Anterior cingulate cortex (tissue), 58 donors: ENCODE measurements around the gene CORO7.
"Not testable (repeated sequence)": the region's sequence is repeated elsewhere in the genome, so short reads cannot be mapped to it uniquely, and the experiment has no call there.

Source experiments
- DNase-seq, 58 donors: peaks; one replicate each; lab custom pipeline; 2025; lab: John Stamatoyannopoulos, UW

Gene CORO7

DNA sequence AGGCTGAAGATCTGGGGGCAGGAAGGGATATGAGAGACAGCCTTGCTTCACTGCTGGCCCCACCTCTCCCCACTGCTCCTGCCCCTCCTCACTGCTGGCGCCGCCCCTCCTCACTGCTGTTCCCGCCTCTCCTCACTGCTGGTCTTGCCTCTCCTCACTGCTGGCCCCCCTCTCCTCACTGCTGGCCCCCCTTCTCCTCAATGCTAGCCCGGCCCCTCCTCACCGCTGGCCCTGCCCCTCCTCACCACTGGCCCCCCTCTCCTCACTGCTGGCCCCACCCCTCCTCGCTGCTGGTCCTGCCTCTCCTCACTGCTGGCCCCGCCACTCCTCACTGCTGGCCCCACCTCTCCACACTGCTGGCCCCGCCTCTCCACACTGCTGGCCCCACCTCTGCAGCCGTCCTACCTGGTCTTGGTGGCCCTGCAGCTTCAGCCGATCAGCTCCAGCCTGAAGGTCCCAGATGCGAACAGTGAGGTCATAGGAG lies 55.8 kb downstream of the CORO7 start:
- DNase-seq, result no peak

DNA sequence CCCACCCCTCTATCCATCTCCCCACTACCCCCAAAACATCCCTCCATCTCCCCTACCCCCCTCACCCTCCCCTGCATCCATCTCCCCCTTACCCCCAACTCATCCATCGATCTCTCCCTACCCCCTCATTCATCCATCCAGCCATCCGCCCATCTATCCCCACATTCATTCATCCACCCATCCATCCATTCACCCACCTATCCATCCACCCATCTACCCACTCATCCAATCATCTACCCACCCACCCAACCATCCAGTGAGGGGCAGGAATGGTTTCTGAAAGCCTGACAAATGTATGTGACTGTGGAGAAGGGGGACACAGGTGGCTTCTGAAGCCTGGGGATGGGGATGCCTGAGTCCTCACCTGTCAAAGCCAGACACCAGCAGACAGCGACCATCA lies 56.5 kb downstream of the CORO7 start:
- no peak for DNase-seq

DNA sequence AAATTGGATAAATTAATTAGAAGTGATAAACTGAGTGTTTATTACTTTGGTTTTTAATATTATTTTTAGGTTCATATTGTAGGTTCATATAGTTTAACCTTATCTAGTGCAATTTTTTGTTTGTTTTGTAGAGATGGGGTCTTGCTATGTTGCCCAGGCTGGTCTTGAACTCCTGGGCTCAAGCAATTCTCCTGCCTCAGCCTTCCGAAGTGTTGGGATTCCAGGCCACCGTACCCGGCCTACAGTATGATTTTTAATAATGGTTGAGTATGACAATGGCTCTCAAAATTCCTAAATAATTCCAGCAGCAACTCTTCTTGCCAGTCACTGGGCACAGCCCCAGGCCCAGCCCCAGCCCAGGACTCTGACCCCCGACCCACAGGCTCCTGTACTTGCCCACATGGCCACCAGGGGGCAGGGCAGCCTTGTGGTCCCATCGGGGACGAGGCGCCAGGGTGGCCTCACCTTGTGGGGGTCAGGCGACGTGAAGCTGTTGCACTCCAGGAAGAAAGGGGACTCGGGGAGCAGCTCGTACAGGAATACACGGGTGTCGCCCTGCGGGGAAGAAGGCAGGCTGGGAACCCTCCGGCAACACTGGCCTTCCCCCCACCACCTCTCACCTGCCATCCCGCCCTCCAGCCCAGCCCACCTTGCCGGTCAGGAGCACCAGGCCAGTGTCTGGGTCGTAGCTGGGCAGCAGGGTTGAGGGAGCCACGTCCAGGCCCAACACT lies 57.4 kb downstream of the CORO7 start:
- DNase-seq, result peak in 31 of 58 donors; percentile 6 to 71 (median 27)

DNA sequence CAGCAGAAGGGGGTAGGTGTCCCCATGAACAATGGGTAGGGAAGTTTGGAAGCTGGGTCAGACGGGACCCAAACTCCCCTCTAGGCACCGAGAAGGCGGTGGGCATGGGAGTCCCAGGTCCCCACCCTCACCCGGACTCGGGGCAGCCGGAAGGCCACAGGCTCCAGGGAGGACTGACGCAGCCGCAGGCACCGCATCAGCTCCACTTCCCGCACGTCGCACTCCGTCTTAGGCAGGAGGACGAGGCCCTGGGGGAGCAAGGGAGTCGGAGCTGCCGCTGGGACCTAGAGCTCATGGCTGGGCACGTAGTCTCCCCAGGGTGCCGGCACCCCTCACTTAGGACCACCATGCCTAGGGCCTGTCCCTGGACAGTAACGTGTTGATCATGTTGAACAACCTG lies 58.2 kb downstream of the CORO7 start:
- no peak for DNase-seq

DNA sequence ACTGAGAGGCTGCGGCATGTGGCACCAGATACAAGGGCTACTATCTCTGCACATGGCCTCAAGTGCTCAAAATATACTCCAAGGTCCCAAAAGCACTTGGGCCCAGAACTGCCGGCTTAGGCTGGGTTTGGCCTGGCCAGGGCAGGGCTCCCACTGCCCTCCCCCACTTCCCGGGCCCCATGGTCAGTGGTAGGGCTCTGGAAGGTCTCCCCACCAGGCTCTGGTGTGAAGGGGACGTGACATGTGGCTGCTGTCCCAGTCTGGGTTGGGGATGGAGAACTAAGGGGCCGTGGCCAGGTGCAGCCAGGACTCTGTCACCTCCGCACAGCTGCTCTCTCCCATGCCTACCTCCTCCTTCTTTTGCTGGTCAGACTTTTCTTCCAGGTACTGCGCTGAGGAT lies 59.6 kb downstream of the CORO7 start:
- DNase-seq, result no peak

DNA sequence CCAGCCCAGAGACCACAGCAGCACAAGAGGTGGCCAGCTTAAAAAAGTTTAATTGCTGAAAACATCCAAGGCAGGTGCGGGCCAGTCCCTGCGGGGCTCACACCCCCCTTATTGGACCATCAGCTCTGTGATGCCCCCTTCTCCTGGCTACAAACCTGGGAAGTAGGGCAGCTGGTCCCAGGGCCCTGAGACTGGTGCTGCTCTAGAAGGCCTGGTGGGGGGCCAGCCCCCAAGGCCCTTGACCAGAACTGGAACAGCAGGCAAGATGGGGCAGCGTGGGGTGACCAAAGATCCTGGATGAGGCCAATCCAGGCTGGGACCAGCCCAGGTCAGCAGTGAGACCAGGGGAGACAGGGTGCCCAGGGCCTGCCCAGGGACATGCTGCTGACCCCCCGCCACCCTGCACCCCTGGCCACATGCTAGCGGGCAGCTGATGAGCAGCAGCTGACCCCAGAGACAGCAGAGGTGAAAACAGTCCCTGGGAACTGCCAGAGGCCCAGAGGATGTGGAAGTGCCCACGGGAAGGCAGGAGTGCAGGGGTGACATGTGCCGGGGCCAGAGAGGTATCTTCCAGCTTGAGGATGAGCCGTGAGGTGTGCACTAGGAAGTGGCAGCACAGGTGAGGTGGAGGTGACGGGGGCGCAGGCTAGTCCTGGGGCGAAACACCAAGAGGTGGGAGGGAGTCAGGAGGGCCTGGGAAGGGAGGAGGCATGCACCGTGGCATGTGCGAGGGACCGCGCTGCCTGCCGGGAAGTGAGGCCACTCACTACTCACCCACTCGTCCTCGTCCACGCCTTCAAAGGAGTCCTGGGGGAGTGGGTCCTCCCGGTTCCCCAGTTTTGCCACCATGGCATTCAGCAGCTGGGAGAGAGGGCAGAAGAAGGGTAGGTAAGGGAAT lies 61.6 kb downstream of the CORO7 start:
- no peak for DNase-seq

DNA sequence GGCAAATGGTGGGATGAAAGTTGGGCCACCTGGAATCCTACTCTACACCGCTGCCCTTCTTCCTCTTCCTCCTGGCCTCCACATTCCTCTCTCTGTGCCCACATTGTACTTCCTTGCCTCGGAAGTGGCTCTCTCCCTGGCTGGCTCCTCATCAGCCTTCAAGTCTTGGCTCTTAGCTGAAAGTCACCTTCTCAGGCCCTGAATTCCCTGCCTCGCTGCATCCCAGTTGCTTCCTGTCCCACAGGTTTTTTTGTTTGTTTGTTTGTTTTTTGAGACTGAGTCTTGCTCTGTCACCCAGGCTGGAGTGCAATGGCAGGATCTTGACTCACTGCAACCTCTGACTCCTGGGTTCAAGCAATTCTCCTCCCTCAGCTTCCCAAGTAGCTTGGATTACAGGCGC lies 62.7 kb downstream of the CORO7 start:
- no peak for DNase-seq

DNA sequence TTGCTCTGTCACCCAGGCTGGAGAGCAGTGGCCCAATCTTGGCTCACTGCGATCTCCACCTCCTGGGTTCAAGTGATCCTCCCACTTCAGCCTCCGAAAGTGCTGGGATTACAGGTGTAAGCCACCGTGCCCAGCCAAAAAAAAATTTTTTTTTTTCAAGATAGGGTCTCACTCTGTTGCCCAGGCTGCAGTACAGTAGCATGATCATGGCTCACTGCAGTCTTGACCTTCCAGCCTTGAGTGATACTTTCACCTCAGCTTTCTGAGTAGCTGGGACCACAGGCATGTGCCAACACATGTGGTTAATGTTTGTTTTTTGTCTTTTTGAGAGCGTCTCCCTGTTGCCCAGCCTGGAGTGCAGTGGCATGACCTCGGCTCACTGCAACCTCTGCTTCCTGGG lies 63.6 kb downstream of the CORO7 start:
- no peak for DNase-seq

DNA sequence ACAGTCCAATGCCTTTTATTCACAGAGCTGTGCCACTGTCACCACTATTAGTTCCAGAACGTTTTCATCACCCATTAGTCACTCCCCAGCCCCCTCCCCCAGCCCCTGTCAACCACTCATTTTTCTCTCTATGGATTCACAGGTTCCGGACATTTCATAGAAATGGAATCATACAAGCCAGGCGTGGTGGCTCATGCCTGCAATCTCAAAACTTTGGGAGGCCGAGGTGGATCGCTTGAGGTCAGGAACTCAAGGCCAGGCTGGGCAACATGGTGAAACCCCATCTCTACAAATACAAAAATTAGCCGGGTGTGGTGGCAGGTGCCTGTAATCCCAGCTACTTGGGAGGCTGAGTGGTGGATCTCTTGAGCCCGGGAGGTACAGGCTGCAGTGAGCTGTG lies 64.5 kb downstream of the CORO7 start:
- DNase-seq, result no peak

DNA sequence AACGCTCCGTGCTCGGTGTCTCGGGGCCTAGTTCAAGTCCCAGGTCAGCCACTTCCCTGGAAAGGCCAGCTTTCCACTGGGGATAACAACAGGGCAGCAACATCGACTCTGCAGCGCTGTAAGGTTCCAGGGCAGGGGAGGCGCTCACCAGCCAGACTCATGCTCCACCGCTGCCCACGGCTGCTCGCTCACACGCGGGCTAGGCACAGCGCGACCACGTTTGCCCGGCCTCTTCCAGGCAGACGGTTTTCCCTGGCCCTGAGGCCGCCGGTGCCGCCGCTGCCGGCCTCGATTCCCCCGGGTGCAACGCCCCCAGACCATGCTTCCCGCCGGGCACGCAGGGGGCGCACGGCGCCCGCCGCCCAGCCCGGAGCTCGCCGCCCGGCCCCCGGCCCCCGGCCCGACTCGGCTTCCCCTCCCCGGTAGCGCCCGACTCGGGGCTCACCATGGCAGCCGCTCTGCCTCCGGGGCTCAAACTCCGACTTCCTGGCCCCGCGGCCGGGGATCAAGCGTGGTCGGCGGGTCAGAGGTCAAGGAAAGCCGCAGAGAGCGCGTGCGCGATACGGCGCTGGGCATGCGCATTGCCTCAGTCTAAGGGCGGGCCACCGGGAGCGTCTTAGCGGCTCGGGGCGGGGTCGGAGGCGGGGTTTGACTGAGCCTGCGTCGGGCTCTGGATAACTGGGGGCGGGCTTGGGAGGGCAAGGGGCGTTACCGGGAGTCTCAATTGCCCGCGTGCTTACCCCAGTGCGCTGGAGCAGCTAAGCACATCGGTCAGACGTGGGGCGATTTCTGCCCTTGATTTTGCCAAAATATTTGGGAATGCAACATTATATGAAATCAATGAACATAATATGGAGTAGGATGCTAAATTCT lies 65.4 kb downstream of the CORO7 start, which contains the start of gene PAM16:
TSS of gene PAM16 (minus strand) at position 535 of the 873 bp plus-strand sequence. CDS start at position 448, 87 bp downstream.
- peak; percentile 34 to 95 (median 90) for DNase-seq

DNA sequence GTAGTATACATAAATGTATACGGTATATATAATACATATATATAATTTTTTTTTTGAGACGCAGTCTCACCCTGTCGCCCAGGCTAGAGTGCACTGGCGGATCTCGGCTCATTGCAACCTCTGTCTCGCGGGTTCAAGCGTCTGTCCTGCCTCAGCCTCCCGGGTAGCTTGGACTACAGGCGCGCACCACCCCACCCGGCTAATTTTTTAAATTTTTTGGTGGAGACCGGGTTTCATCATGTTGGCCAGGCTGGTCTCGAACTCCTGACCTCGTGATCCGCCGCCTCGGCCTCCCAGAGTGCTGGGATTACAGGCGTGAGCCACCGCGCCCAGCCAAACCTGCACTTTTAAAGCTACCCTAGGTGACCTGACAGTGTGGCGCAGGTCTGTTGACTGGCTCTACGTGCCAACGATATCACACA lies 66.0 kb downstream of the CORO7 start:
- DNase-seq, result no peak

DNA sequence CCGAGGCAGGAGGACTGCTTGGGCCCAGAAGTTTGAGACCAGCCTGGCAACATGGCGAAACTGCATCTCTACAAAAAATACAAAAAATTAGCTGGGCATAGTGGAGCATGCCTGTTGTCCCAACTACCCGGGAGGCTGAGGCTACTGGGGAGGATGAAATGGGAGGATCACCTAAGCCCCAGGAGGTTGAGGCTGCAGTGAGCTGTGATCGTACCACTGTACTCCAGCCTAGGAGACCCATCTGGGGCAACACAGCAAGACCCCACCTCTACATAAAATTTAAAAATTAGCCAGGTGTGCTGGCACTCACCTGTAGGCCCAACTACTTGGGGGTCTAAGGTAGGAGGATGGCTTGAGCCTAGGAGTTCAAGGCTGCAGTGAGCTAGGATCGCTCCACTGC lies 67.1 kb downstream of the CORO7 start:
- no peak for DNase-seq

DNA sequence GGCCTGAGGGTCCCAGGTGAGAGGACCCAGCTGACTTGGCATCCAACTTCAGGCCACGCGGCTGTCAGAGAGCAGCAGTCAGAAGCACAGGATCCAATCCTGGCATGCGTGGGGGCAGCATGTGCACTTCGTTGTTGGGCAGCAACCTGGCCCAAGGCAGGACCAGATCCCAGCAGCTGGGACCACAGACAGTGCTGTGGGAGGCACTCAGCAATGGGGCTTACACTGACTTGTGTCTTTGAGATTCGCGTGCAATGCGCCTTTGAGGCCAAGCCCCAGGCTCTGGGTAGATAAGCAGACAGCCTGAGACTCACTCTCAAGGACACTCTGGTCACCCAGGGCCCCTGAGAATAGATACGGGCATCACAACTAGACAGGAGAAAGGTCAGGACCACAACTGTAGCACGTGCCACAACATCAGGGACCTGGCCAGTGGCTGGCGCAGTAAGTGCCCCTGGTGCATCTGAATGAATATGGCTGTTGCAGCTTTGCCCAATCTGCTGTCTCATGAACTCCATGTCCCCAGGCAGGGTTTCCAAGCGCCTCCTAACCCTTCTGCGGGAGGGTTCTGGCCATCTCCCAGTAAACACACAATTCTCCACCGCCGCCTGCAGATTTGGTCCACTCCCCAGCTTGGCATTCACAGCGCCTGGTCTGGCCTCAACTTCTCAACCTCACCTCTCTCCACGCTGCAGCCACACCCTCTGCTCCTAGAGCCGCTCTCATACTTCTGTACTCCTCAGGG lies 68.5 kb downstream of the CORO7 start:
- no peak for DNase-seq

DNA sequence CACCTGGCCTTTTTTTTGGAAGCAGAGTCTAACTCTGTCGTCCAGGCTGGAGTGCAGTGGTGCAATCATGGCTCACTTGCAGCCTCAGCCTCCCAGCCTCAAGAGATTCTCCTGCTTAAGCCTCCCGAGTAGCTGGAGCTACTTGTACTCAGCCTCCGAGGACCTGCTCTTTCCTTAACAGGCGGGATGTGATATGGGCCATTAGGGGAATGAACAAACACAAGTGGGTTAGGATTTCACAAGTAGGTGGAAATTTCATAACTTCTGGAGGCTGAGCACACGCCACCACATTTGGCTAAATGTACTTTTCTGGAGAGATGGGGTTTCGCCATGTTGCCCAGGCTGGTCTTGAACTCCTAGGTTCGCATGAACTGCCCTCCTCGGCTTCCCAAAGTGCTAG lies 69.4 kb downstream of the CORO7 start:
- DNase-seq, result no peak

DNA sequence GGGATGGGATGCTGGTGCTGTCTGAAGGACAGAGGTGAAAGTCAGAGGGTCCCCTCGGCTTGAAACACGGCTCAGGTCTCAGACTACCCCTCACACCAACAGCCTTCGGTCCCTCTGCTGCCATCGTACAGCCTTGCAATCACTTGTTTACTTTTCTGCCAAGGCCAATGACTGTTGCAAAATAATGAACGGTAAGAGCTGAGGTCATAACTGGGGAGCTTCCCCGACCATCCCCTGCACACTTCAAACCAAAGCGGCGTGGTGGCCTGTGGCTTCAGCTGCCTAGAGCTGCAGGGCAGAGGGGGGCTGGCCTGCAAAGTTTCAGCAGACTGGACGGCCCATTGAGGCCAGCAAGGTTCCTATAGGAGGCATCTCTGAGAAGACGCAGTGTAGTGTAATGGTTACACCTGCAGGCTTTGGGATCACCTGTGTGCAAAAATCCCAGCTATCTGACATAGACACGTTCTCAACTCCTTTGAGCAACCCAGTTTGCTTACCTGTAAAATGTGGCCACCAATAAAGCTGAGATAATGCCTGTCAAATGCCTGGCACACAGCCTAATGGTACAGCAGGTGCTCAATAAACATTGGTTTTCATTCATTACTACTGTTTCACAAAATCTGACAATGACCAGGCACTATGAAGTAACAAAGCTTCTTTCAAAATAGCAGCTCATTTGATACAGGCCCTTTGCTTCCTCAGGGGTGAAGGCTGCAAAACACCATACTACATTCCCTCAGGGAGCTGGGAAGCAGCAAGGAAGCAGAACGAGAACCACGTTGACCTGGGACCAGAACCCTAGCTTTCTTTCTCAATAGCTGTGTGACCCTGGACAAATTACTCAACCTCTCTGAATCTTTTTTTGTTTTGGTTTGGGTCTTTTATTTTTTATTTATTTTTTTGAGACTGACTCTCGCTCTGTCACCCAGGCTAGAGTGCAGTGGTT lies 70.3 kb downstream of the CORO7 start:
- no peak for DNase-seq

DNA sequence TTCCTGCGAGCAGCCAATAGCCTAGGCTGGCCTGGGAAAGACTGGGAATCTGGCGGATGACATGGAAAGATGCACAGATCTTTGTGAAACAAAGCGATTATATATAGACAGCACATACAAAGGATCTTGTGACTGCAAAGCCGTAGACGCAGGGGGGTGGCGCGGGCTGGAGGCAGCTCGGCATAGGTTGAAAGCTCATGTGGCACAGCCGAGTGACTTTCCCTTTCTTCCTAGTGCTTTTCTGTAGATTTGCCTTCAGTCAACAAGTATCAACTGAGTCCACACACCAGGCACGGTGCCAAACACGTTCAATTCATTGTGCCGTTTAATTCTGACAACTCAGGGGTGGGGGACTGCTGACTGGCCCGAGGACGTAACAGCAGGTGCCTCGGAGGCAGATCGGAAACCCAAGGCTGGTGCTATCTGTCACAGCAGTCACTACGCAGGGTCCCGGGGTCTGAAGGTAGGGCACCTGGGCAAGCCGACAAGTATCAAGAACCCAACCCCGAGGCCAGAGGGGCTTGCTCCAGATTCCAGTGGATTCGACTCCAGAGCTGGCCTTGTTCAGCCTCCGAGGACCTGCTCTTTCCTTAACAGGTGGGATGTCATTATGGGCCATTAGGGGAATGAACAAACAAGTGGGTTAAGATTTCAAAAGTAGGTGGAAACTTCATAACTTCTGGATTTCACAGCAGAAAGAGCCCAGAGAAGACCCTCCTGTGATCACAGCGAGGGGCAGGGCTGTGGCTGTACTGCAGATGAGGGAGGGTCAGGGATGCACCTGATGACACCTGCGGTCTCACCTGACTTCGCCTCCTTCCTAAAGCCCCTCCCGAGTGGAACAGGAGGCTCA lies 71.2 kb downstream of the CORO7 start:
- DNase-seq, result peak in 56 of 58 donors; percentile 5 to 83 (median 62)

DNA sequence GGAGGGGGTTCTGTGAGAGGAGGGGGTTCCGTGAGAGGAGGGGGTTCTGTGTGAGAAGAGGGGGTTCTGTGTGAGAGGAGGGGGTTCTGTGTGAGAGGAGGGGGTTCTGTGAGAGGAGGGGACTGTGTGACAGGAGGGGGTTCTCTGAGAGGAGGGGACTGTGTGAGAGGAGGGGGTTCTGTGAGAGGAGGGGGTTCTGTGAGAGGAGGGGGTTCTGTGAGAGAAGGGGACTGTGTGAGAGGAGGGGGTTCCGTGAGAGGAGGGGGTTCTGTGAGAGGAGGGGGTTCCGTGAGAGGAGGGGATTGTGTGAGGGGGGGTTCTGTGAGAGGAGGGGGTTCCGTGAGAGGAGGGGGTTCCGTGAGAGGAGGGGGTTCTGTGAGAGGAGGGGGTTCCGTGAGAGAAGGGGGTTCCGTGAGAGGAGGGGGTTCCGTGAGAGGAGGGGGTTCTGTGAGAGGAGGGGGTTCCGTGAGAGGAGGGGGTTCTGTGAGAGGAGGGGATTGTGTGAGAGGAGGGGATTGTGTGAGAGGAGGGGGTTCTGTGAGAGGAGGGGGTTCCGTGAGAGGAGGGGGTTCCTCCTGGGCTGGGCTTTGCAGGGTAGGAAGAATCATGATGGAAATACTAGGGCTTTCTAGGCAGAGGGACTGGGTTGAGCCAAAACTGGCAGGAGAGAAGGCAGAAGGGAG lies 72.0 kb downstream of the CORO7 start:
- not testable (repeated sequence) for DNase-seq
